Adipose tissue (tissue), 3 donors: ENCODE results near the gene CTDSPL. TPM values are rescaled to one million over a fixed set of nuclear protein-coding genes. Genes with fewer than 3 reads are reported as not detected.

Source experiments
- H3K27ac ChIP-seq: one replicate; pipeline ENCODE4 v1.5.1; 2013; ENCODE audit warnings: low read depth, low read length
- WGBS, 3 donors: extraction: QIAGEN DNeasy Blood & Tissue Kit; methylation state at CpG; one replicate each; pipeline ENCODE4 v1.1.7; 2013; 5-methylcytosine and 5-hydroxymethylcytosine counted together
- polyA plus RNA-seq, 3 donors: library from polyadenylated mRNA; stranded (reverse); fragments of 200-250 nt; gene quantifications; one replicate each; pipeline ENCODE4 v1.2.3, GENCODE V29; 2013
- donor health status: healthy with polysubstance abuse.
- donor health status: Bipolar disorder and iron deficiency.
- donor health status: healthy.

CTDSPL gene
- polyA plus RNA-seq, 3 donors = 6.5 to 29.6 (median 10.5) TPM

DNA sequence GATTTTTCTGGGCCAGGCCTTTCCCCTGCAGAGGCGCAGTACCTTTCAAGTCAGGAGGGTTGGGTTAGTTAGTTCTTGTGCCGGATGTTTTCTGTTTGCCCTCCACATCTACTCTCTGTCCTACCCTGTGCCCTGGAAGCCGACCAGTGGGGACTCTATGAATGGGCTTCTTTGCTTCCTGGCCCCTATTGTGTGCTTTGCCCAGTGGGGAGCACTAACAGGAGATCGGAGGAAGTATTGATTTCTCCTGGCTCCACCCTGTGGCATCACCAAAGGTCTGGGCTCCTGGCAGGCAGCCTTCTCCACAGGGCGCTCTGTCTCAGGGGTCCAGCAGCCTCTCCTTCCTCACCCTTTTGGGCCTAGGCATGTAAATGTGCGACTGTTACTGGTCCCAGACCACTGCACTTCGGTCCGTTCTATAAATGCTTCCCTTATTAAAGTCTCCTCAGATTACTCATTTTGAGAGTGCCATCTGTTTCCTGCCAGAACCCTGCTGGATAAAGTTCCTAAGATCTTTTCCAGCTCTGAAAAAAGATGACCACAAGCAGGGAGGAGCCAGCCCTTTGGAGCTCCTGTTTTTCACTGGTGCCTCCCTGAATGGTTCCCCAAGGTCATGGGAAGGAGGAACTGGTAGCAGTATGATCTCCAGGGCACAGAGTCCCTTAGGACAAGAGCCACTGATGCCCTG, 44.5 kb downstream of the CTDSPL start:
- no peak overlapping the region for H3K27ac ChIP-seq
- WGBS, 3 donors = 51 to 69% (median 61%) methylated on average over 8 of the region's 8 CpGs

DNA sequence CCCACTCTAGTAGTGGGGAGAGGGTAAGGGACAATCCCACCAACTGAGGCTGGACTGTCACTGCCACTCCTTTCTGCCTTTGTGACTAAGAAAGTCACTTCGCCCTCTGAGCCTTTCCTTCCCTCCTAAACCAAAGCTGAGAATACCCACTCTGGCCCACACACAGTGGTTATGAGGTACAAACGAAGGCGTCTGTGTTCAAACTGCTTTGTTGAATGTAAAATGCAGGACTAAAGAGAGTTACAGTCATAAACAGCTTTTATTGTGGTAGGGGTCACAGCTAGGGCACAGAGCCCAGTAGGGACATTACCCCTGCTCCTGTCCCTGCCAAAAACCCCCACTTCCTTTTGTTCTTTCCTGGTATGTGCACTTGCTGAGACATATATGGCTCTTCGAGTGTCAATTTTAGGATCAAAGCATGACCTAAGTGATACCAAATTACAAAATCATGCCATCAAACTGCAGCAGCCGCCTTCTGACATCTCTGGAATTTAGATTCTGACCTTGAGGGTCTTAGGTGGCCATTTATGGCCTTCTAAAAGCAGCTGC, 45.1 kb downstream of the CTDSPL start:
- no peak overlapping the region for H3K27ac ChIP-seq
- 70 to 79% (median 79%) methylated on average over 5 of the region's 5 CpGs for WGBS, 3 donors

DNA sequence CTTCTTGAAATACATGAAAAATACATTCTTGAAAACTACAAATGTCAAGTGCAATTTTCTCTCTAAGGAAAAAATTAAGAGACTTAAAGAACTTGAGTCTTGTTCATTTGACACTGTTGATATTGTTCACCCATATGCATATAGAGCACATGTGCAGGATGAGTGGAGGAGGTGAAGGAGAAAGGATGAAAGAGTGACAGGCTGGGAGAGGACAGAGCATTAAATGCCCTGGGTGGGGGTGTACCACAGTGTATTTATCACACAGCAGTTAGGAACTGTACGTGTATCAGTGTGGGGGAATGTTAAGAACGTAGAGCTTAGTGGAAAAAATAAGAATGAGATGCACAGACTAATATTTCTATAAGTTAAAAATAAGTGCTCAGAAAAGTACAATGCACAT, 45.7 kb downstream of the CTDSPL start:
- 60 to 79% (median 72%) methylated on average over 2 of the region's 2 CpGs for WGBS, 3 donors
- no peak overlapping the region for H3K27ac ChIP-seq

DNA sequence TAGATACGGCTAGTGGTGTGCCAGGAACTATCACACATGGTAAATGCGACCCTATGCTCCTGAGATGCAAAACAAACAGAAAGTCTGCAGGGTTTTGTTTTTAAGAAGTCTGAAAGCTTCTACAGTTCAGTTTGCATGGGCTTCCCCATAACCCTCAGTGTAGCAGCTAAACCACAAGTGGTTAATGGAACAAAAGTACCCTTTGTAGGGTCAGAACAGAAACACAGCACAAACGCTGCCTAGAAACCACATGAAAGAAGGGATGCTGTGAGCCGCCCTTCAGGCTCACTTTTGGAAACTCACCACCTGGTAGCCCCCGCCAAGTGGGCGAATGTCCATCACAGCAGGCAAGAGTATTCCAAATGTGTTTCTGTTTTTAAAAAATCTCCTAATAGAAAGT, 46.2 kb downstream of the CTDSPL start:
- no peak overlapping the region for H3K27ac ChIP-seq
- WGBS, 3 donors = 71 to 78% (median 73%) methylated on average over 6 of the region's 6 CpGs

DNA sequence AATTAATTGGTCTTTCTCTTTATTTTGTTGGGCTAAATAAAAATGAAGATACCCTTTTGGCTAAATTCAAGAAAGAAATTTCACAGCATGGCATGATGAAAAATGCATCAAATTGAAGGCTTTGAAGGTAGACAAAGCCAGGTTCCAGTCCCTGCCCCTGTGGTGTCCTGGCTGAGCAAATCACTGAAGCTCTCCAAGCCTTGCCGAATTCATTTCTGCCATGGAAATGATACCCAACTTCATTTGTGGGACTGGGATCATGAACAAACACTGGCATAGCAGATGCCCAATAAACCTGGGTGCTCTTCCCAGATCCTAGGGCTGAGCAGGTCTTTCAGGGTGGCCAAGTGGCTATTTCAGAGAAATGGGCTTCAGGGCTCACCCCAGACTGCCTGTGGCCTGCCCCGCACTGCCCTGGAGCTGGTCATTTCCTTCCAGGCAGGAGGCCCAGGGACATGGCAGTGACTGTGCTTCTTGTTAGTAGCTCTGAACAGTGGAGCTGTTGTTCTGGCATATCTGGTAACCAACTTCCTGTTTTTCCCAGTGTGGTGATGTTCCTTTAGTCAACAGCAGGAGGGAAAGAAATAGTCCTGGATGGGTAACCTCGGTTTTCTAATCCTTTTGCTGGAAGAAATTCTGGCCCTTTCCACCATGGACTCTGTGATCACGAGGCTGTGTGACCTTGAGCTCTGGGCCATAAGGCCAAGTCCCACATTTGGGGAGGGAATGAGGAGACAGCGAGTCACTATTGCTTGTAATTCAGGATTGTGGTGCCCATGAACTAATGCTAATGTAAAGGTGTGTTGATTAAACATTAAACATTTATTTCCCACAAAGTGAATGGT, 47.6 kb downstream of the CTDSPL start:
- no peak overlapping the region for H3K27ac ChIP-seq
- 77 to 79% (median 79%) methylated on average over 5 of the region's 5 CpGs for WGBS, 3 donors

DNA sequence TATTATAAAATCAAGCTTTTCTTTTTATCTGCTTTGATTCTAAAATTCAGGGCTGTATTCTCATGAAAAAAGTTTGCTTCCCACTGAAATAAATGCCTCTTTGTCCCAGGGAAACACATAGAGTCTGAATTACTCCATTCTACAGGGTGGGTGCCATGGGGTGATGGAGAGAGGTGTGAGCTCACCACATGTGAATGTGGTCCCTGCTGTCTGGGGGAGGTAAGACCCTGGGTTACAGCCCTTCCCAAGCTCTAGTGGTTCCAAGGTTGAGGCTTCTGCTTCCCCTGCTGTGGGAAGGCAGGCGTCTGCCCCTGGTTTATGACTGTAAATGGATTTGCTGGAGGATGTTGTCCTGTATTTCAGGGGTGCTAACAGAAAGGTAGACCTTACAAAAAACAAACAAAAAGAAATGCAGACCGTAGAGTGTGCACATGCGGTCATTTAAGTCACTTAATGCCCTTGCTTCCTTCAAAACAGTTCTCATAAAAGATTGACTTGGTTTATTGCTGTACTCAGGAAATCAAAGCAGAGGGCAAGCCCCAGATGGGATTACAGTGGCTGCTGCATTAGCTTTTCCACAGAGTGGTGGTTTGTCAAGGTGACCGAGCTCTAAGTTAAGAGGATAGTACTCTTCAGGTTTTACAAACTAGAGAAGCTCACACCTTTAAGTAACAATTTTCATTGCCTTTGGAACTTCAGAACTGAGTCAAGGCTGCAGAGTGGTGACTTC, 49.2 kb downstream of the CTDSPL start:
- H3K27ac ChIP-seq = no peak overlapping the region
- 63 to 76% (median 64%) methylated on average over 4 of the region's 4 CpGs for WGBS, 3 donors

DNA sequence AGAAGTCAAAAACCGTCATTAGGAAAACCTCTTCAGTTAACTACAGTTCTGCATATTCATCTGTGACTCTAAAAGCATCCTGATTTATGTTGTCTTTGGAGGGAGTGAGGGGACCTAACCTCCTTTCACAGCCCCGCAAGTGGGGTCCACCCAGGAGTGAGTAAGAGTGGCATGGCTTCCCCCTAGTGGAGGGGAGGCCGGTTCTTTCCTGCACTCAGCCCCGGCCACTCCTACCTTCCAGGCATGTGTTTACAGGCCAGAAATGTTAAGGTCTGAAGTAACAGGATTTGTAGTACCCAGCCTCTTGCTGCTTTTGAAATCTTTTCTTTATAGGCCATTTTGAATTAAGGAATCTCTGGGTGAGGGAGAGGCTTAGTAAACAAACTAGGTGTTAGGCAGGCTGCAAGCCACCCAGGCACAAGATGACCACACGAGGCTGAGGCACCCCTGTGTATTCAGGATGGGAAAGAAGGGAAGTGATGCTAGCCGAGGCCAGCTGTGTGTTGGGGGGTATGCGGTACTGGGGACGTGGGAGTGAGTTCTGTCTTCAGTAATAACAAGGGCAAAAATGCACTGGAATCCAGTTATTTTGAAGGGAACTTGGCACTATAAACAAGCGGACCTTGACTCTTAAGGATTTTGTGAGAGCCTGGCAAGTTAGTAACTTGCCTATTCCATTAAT, 50.5 kb downstream of the CTDSPL start:
- H3K27ac ChIP-seq = no peak overlapping the region
- 59 to 83% (median 72%) methylated on average over 9 of the region's 9 CpGs for WGBS, 3 donors

DNA sequence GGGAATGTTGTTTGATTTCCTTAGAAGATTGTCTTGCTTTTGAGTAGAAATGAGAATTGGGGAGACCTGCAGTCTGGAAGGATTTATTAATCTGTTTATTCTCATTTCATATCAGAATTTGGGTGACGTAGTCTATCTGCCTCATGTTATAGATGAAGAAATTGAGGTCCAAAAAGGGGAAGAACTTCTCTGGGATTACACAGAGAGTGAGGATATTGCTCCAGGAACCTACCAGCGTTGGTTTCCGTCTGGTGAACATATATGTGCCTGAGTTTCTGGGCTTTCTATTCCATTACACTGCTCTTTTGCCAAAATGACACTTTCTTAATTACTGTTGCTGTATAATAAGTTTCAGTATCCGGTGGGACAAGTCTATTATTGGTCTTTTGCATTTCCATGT, 51.8 kb downstream of the CTDSPL start:
- 55 to 89% (median 63%) methylated on average over 4 of the region's 4 CpGs for WGBS, 3 donors
- H3K27ac ChIP-seq = no peak overlapping the region

DNA sequence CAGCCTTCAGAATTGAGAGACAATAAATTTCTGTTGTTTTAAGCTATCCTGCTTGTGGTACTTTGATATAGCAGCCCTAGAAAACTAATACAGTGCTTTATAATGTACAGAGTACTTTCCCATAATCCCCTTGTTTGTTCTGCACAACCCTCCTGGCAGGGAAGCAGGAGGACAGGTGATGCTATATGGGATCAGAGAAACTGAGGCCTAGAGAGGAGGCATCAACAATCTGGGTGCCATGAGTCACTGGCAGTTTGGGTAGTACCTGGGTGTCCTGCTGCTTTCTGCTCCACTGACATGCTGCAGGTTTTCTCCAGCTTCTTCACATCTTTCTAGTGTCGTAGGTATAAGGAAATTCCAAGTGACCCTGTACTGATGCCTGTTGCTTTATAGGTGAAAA, 55.0 kb downstream of the CTDSPL start:
- 95 to 100% (median 95%) methylated on average over 1 of the region's 1 CpG for WGBS, 3 donors
- no peak overlapping the region for H3K27ac ChIP-seq

DNA sequence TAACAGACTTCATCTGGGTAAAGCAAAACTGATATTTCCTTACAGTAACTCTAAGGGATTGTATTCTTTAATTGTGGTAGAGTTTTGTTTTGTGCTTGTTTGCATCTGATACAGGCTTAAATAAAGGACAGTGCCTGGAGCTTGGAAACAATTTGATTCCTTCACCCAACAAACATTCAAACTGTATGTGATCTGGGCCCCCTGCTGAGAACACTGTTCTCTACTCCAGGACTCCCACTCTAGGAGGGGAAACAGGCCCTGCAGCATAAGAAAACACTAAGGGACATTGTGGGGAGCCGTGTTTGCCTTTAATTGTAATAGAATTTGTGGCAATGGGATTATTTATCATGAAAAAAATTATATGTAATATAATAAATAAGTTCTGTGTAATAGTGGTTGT, 56.9 kb downstream of the CTDSPL start:
- H3K27ac ChIP-seq = no peak overlapping the region
- 73 to 97% (median 93%) methylated on average over 1 of the region's 1 CpG for WGBS, 3 donors

DNA sequence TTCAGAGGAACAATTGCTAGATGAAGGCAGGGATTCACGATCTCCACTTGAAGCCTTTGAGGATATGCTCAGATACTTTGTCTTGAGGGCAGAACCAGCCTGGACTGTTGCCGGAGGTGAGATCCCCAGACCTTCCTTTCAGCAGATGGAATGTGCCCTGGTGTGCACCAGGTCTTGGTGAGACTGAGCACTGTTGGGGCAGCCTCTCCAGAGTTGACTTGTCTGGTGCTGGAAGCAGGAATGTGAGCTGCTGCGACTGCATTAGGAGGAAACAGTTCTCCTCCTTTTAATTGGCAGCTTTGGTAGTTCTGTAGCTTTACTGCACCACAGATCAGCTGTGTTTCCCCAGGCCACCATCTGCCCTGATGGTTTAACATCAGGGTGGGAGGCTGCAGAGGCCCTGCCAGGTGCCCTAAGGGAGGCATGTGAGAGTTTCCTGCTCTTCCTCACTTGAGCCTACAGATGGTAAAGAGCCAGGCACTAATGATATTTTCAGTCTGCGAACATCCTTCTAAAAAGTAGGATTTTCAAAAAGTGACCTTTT, 58.5 kb downstream of the CTDSPL start:
- 83 to 90% (median 88%) methylated on average over 4 of the region's 4 CpGs for WGBS, 3 donors
- H3K27ac ChIP-seq = no peak overlapping the region

DNA sequence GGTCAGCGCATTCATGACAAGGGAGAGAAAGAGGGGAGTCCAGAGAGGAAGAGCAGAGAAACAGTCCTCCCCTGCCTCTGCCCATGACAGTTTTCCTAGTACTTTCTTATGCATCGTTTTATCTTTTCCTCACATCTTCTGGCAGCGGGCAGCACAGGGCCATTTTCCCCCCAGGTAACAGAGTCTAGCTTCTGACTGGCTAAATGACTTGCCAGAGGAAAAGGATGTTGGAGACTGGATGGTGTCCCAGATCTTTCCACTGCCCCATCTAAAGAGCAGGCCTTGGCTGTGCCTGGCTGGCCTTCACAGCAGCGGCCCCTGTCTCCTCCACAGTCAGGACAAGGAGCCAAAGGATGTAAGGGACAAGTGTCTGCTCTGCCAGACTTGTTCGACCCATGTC, 59.3 kb downstream of the CTDSPL start:
- WGBS, 3 donors = 72 to 85% (median 81%) methylated on average over 5 of the region's 5 CpGs
- H3K27ac ChIP-seq = no peak overlapping the region

DNA sequence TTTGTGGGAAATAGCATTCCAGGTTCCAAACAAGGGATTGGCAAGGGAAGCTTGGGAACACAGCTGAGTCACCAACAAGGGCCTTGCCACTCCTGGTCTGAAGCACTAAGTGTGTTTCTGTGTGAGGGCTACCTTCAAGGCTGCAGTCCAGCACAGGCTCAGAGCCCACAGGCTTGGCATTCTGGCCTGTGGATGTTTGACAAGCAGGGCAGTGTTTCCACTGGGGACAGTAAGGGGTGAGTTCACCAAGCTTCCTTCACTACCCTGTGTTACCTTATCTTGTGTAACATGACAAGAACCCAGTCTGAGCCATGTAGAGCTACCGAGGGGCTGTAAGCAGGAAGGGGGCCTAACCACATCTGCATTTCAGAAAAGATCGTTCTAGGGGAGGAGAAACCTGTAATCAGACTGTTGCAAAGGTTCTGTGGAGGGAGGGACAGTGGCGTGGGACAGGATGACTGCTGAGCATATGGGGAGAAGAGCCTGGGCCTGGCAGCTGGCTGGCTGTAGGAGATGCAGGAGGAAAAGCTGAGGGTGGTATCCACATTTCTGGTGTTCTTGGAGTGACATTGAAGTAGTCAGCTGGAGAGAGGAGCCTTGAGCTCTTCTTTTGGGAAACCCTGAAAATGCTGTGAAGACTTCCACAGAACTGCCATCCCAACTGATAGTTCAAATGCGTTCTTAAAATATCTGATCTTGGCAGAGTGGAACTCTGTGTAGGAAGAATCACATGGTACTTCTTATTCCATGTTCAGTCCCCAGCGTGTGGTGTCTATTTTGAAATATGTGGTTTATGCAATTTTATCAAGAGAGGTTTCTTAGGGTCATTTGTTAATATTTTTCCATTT, 61.3 kb downstream of the CTDSPL start:
- 35 to 59% (median 40%) methylated on average over 5 of the region's 5 CpGs for WGBS, 3 donors

DNA sequence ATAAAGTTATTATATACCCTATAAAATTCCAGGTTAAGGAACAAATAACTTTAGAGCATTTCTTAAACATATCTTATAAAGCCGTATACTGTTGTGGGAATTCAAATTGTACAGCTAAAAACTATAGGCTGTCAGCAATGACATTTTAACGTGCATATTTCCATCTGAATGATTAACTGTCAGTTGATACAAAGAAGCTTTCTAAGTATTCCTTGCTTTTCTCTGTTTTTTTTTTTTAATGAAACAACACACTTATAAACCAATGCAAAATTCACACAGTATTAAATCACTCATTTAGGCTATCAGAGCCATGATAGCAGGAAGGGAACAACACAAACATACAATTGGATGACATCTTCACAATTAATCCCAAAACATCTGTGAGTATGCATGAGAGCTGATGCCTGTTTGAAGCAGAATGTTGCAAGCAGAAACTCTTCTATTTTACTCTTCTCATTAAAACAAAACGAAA, 61.9 kb downstream of the CTDSPL start:
- H3K27ac ChIP-seq = no peak overlapping the region
- 67 to 83% (median 82%) methylated on average over 3 of the region's 3 CpGs for WGBS, 3 donors

More for the DNA sequence above, 61.3 kb downstream of the CTDSPL start:
- H3K27ac ChIP-seq = no peak overlapping the region

DNA sequence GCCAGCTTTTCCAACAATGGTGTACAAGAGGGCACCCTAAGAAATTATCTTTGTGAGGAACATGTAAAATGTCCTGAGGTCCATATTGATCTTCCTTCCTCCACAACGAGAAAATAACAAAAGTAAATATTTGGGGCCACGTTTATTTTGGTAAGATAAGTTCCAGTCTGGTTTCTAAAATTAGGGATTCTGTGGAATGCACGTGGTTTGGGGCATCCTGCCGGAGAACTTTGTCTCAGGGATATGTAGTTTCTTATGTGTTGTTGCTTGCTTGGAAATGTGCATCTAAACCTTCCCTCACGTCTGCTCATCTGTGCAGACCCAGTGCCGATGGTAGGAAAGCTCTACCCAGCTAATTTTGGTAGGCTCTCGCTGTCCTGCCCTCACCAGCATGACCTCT, 62.8 kb downstream of the CTDSPL start:
- no peak overlapping the region for H3K27ac ChIP-seq
- WGBS, 3 donors = 58 to 76% (median 73%) methylated on average over 7 of the region's 7 CpGs

DNA sequence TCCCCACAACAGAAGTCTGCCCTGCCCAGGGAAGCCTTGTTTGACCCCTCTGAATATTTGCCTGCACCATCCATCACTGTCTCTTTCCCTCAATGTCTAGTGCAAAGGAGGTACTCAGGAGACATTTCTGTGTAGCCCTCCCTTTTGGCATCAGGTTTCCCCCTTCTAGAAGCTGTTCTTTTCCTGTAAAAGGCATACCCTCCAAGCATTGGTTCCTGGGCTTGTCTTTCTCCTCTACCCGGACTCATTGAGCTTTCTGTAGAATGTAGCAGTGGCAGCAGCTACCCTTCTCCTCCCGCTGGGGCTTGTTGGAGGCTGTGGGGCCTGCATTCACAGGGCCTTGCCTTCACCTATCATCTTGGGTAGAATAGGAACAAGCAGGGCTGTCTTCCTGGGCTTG, 63.5 kb downstream of the CTDSPL start:
- H3K27ac ChIP-seq = no peak overlapping the region
- WGBS, 3 donors = 58 to 90% (median 59%) methylated on average over 2 of the region's 2 CpGs

DNA sequence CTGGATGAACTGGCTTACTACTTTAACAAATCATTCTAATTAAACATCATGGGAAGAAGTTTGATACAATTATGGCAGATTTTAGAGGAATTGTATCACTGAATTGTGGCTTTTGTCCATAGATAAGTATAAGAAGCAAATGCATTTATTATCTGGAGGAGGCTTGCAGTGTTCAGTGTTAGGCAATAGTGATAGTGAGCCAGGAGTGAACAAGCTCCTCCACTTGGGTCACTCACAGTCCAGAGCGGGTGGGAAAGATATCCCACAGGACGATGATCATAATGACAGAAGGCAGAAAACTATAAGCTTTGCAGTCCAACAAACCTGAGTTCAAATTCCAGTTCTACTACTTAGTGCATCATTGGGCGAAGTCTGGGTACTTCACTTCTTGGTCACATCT, 64.9 kb downstream of the CTDSPL start:
- 76 to 90% (median 78%) methylated on average over 3 of the region's 3 CpGs for WGBS, 3 donors
- H3K27ac ChIP-seq = no peak overlapping the region
